B cell (primary cell): ENCODE measurements around the gene FABP2. TPM values are rescaled to one million over a fixed set of nuclear protein-coding genes. Genes with fewer than 3 reads are reported as not detected.

Experiments used
- ATAC-seq: fragments of 200-7000 bp; cut with Tn5 transposase; one replicate; pipeline ENCODE4 v1.10.0; 2021; ENCODE audit warnings: low read depth, mild to moderate bottlenecking, moderate number of reproducible peaks, moderate library complexity
- CTCF ChIA-PET: fragments of 350-600 bp; sonication (Branson Sonifier 250); formaldehyde crosslinking; loops from one replicate; lab custom pipeline; 2021; ENCODE audit warnings: antibody characterized with exemption, inconsistent platforms; lab: Charles Lee
- POLR2A ChIA-PET: fragments of 350-600 bp; sonication (Branson Sonifier 250); formaldehyde crosslinking; loops from one replicate; lab custom pipeline; 2021; ENCODE audit warnings: antibody characterized with exemption; lab: Charles Lee
- DNase-seq: peaks from one replicate; pipeline ENCODE4 v3.0.0; 2013
- H2AFZ ChIP-seq: 2 replicates; pipeline ENCODE4 v1.6.1; 2012; ENCODE audit warnings: mild to moderate bottlenecking, low read depth, low read length; ENCODE audit not compliant: insufficient read depth, poor library complexity, severe bottlenecking
- H3K27ac ChIP-seq, 2 donors: 1 replicate in 1 of 2; 2 replicates in 1 of 2; pipeline ENCODE4 v1.5.1; 2012 to 2013; ENCODE audit warnings: low read length in 2 of 2, mild to moderate bottlenecking in 2 of 2, moderate library complexity in 1 of 2
- H3K27me3 ChIP-seq, 4 experiments: fragments of 200-600 bp in 1 of 4; sonication (generic) in 1 of 4; replicated peaks in 1 of 4; 1 replicate in 2 of 4; 2 replicates in 2 of 4; pipeline versions ENCODE4 v1.6.1 to v1.7.0; 2013 to 2016; ENCODE audit warnings: low read length in 3 of 4, mild to moderate bottlenecking in 2 of 4, mixed read lengths in 1 of 4, moderate library complexity in 1 of 4; ENCODE audit not compliant: insufficient read depth in 4 of 4, control insufficient read depth in 3 of 4; ENCODE audit errors: control extremely low read depth in 1 of 4
- H3K36me3 ChIP-seq, 2 experiments: replicated peaks in 1 of 2; 1 replicate in 1 of 2; 2 replicates in 1 of 2; pipeline versions ENCODE4 v1.6.1 to v1.7.1; 2013; ENCODE audit warnings: low read length in 1 of 2; ENCODE audit not compliant: insufficient read depth in 2 of 2, control insufficient read depth in 1 of 2; ENCODE audit errors: control extremely low read depth in 1 of 2, extremely low read depth in 1 of 2
- H3K4me1 ChIP-seq, 2 donors: fragments of 200-600 bp in 1 of 2; sonication (generic) in 1 of 2; 1 replicate in 1 of 2; 2 replicates in 1 of 2; pipeline versions ENCODE4 v1.5.1 to v1.6.1; 2013 to 2017; ENCODE audit warnings: low read length in 2 of 2; ENCODE audit not compliant: control insufficient read depth in 2 of 2, insufficient read depth in 2 of 2
- H3K4me2 ChIP-seq: replicated peaks from 2 replicates; pipeline ENCODE3; 2012; ENCODE audit warnings: mild to moderate bottlenecking, low read depth, low read length; ENCODE audit not compliant: poor library complexity, severe bottlenecking
- H3K4me3 ChIP-seq, 5 experiments: fragments of 200-600 bp in 1 of 5; sonication (generic) in 1 of 5; 1 replicate in 3 of 5; 2 replicates in 2 of 5; pipeline versions ENCODE4 v1.5.1 to v1.7.0; 2011 to 2016; ENCODE audit warnings: low read length in 4 of 5, mild to moderate bottlenecking in 4 of 5, low read depth in 2 of 5, control low read depth in 1 of 5, moderate library complexity in 1 of 5; ENCODE audit not compliant: insufficient read depth in 1 of 5; ENCODE audit errors: control extremely low read depth in 1 of 5, extremely low read depth in 1 of 5
- H3K79me2 ChIP-seq: fragments of 200-600 bp; sonication (generic); one replicate; pipeline ENCODE4 v1.6.0; 2016; ENCODE audit warnings: low read length; ENCODE audit not compliant: control insufficient read depth, insufficient read depth
- H3K9ac ChIP-seq: fragments of 200-600 bp; sonication (generic); 2 replicates; pipeline ENCODE4 v1.6.1; 2017; ENCODE audit warnings: mild to moderate bottlenecking, low read length, moderate library complexity
- H3K9me3 ChIP-seq, 3 donors: one replicate each; pipeline versions ENCODE4 v1.6.1 to v1.7.1; 2013; ENCODE audit warnings: low read length in 2 of 3; ENCODE audit not compliant: control insufficient read depth in 2 of 3, insufficient read depth in 1 of 3; ENCODE audit errors: control extremely low read depth in 1 of 3
- H4K20me1 ChIP-seq: 2 replicates; pipeline ENCODE4 v1.6.0; 2012; ENCODE audit warnings: mild to moderate bottlenecking, low read length; ENCODE audit not compliant: insufficient read depth, control insufficient read depth, poor library complexity, severe bottlenecking
- H3K27ac Mint-ChIP-seq: one replicate; pipeline ENCODE4 v1.8.0; 2021; ENCODE audit warnings: mixed read lengths
- H3K27me3 Mint-ChIP-seq: one replicate; pipeline ENCODE4 v1.8.0; 2021; ENCODE audit warnings: mixed read lengths
- H3K4me1 Mint-ChIP-seq: one replicate; pipeline ENCODE4 v1.8.0; 2021; ENCODE audit warnings: mixed read lengths
- H3K4me3 Mint-ChIP-seq: one replicate; pipeline ENCODE4 v1.8.0; 2021; ENCODE audit warnings: mixed read lengths
- H3K9me3 Mint-ChIP-seq: one replicate; pipeline ENCODE4 v1.8.0; 2022; ENCODE audit warnings: mixed read lengths; ENCODE audit not compliant: insufficient read depth
- CTCF ChIP-seq: fragments of 200-600 bp; IDR thresholded peaks from one replicate; pipeline ENCODE4 v1.8.0; 2022; ENCODE audit warnings: antibody characterized with exemption, mild to moderate bottlenecking
- EZH2 ChIP-seq: IDR thresholded peaks from 2 replicates; pipeline ENCODE4 v1.6.1; 2012; ENCODE audit warnings: borderline replicate concordance, low read depth, mild to moderate bottlenecking, moderate library complexity, low read length; ENCODE audit not compliant: insufficient read depth, poor library complexity, severe bottlenecking
- whole genome bisulfite sequencing: methylation state at CpG from one replicate; pipeline ENCODE4 v1.1.5; 2013; ENCODE audit warnings: missing lambda C conversion rate; ENCODE audit not compliant: insufficient coverage; 5-methylcytosine and 5-hydroxymethylcytosine counted together
- intact Hi-C: fragments of 100-400 bp; cut with micrococcal nuclease; formaldehyde crosslinking; loops from one replicate; pipeline ENCODE4 v1.10.0; 2022
- polyA plus RNA-seq: library from polyadenylated mRNA; depleted of rRNA; stranded (reverse); fragments of >200 nt; gene quantifications from 2 replicates; pipeline ENCODE4 v1.2.3, GENCODE V29; 2012
- total RNA-seq, 2 donors: library from RNA; stranded (reverse); fragments of 120-200 nt in 1 of 2; gene quantifications; 1 replicate in 1 of 2; 2 replicates in 1 of 2; pipeline versions ENCODE4 v1.2.3 to v1.2.4, GENCODE V29; 2013 to 2022

The FABP2 gene
- total and polyA plus RNA-seq, 2 donors (not counting 1 experiment from before 2014, with no cell fraction given), result not detected

DNA sequence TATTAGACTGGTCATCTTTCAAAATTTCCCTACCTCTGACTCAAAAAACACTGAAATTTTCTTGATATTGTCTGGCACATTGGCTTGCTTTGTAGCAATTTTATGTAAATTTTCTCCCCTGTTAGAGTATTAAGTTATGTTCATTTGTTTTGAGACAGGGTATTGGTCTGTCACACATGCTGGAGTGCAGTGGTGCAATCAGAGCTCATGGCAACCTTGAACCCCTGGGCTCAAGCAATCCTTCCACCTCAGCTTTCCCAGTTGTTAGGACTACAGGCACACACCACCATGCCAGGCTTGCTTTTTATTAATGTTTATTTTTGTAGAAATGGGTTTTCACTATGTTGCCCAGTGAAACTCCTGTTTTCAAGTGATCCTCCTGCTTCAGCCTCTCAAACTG, 17.5 kb downstream of the FABP2 start:
- no peak for ATAC-seq
- Histone ChIP-seq H3K9ac (no peak overlapping the region), H3K4me2 (no peak overlapping the region), H3K36me3 (no peaks in the 10 kb centered on the region), H3K27me3 (no peaks in the 10 kb centered on the region), H3K27ac (no peak overlapping the region), H3K79me2 (peaks cover 2% of the 10 kb centered on the region), H4K20me1 (no peaks in the 10 kb centered on the region), H3K4me3 (no peak overlapping the region), H3K9me3 (no peaks in the 10 kb centered on the region), H3K4me1 (peaks cover 2 to 13% of the 10 kb centered on the region in 2 donors), H2AFZ (no peak overlapping the region)
- no peak for TF ChIP-seq CTCF
- no peak for TF ChIP-seq EZH2
- DNase-seq, result no peak
- Mint-ChIP-seq H3K27ac (no peak overlapping the region), H3K27me3 (peaks cover 5% of the 10 kb centered on the region), H3K4me3 (no peak overlapping the region), H3K4me1 (peaks cover 11% of the 10 kb centered on the region), H3K9me3 (no peaks in the 10 kb centered on the region)
- CTCF ChIA-PET, result no interaction called here
- intact Hi-C loops, result loop anchor here (10.0 kb wide), 2 partner anchors 470 to 1030 kb away; partner anchors contain the start of gene SEC24D
- POLR2A ChIA-PET, result no interaction called here

DNA sequence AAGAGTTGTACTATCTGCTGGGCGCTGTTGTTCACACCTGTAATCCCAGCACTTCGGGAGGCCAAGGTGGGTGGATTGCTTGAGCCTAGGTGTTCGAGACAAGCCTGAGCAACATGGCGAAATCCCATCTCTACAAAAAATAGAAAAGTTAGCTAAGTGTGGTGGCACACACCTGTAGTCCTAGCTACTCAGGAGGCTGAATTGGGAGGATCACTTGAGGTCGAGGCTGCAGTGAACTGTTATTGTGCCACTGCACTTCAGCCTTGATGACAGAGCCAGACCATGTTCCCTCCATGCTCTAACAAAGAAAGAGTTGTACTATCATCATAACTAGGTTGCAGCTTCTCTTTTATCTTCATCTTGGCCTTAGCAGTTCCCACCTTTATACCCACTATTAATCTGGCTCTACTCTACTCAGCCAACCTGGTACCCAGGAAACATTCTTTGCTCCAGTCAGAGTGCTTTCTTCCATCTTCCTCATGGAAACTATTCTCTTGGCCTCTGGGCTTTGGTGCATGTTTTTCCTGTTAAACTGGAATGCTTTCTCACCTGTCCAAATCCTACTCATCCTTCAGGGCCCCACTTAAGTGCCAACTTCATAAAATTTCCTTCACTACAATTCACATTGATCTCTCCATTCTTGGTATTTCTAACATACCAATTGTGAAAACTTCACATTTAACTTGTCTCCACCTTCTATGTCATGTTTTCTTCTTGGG, 18.2 kb downstream of the FABP2 start:
- no peak overlapping the region for H3K27ac ChIP-seq
- H3K9ac ChIP-seq, result no peak overlapping the region
- H3K27me3 Mint-ChIP-seq, result peaks cover 5% of the 10 kb centered on the region
- CTCF ChIA-PET, result interaction anchor here (0.9 kb wide), 1 partner anchor 261 kb away, joined by 3 read pairs; no protein-coding TSS in a partner anchor
- no peaks in the 10 kb centered on the region for H3K36me3 ChIP-seq
- H3K4me3 ChIP-seq, result no peak overlapping the region
- intact Hi-C loops, result loop anchor here (10.0 kb wide), 2 partner anchors 469 to 1029 kb away; partner anchors contain the start of gene SEC24D
- H2AFZ ChIP-seq, result no peak overlapping the region
- POLR2A ChIA-PET, result no interaction called here
- DNase-seq (no peak), ATAC-seq (no peak)
- H3K9me3 Mint-ChIP-seq, result no peaks in the 10 kb centered on the region
- H3K79me2 ChIP-seq, result peaks cover 9% of the 10 kb centered on the region
- H4K20me1 ChIP-seq, result no peaks in the 10 kb centered on the region
- peaks cover 18% of the 10 kb centered on the region for H3K4me1 Mint-ChIP-seq
- peaks cover 9 to 20% of the 10 kb centered on the region in 2 donors for H3K4me1 ChIP-seq
- no peak overlapping the region for H3K27ac Mint-ChIP-seq
- H3K27me3 ChIP-seq, result no peaks in the 10 kb centered on the region
- no peak overlapping the region for H3K4me3 Mint-ChIP-seq
- H3K4me2 ChIP-seq, result no peak overlapping the region
- no peak for TF ChIP-seq CTCF
- no peak for TF ChIP-seq EZH2
- WGBS, result 100% methylated on average over 3 of the region's 5 CpGs
- H3K9me3 ChIP-seq, result no peaks in the 10 kb centered on the region
